CD4-positive, alpha-beta T cell treated with Interleukin-15 for 4 hours (primary cell): ENCODE results near the gene MID2.
"Not testable (repeated sequence)": the region's sequence is repeated elsewhere in the genome, so short reads cannot be mapped to it uniquely, and the experiment has no call there.

Source experiments
- DNase-seq: peaks from one replicate; pipeline ENCODE4 v3.0.0-alpha.2; 2020; ENCODE audit warnings: low spot score

MID2 gene

GRCh38 chrX:107842715-107843400, 17.2 kb downstream of the MID2 start:
- no peak for DNase-seq

DNA sequence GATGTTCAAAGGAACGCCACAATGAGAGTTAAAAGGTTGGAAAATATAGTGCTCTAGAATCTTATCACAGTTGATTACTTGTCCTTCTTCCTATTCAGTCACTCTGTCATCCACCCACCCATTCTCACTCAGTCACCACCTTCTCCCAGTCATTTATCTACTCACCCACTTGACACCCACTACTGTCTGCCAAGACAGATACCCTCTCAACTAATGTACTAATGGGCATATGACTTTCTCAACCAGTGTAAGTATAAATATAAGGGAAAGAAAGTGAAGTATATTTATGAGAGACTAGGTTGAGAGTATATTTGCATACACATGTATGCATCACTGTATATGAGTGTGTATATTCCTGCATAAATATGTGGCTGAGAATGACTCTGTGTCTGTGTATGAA, 20.0 kb downstream of the MID2 start:
- no peak for DNase-seq

DNA sequence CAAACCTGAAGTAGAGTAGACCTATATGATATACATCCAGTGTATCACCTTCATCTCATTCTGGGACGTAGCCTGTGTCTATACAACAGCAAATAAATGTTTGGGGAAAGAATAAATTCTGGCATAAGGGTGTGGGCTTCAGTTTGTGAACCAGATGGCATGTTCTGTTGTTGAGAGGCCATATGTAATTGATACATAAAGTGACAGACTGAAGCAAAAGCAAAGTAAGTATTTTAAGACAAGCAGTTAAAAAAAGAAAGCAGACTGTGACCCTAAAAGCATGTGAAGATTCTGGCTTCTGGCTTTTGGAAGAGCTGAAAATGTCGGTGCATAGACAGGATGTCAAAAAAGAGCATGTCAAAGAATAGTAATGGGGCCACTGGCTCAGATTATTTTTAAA, 22.9 kb downstream of the MID2 start:
- DNase-seq = no peak

DNA sequence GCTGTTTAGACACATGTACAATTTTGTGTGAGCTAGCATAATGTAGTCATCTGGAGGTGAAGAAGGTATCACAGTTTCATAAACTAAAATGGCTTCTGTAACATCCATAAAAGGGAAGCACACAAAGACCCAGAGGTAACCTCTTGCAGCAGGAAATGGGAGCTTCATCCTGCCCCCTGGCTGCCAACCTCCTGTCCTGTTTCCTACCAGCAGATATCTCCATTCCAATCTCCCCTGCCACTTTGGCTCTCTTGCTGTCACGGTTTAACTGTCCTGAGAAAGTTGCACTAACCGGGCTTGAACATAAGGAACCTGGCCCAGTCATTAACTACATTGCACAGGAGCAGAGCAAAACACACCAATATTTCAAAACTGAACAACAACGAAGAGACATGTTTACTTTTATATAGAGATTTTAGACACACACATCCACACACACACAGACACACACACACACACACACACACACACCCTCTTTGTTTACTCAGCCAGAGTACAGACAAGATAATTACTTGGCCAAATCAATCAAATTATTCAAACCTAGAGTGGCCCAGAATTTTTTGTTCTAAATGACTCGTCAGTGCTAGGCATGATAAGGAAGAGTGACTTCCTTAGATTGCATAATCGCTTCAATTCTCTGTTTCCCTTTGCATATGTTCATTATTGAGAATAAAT, 24.2 kb downstream of the MID2 start:
- DNase-seq = no peak

GRCh38 chrX:107850422-107850765, 24.7 kb downstream of the MID2 start:
- no peak for DNase-seq

- no peak for DNase-seq
Observed at GRCh38 chrX:107851215-107851614, 25.5 kb downstream of the MID2 start.

- not testable (repeated sequence) for DNase-seq
Observed at GRCh38 chrX:107851665-107852064, 26.0 kb downstream of the MID2 start.

DNA sequence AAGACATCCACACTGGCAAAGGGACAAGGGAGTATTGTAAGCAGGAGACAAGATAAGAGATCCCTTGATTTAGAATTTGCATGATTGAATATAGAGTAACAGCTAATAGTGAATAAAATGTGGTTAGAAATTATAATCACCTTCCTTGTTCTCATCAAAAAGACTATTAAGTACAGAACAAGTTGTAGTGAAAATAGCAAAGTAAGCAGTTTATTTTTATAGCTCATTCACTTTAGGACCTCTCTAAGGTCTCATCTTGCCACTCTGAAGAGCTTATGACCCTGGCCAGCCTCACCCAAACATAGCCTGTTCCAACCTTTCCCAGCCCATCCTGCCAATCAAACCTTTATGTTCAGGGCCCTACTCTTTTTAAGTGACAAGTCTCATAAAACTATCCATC, 30.6 kb downstream of the MID2 start:
- DNase-seq = no peak

DNA sequence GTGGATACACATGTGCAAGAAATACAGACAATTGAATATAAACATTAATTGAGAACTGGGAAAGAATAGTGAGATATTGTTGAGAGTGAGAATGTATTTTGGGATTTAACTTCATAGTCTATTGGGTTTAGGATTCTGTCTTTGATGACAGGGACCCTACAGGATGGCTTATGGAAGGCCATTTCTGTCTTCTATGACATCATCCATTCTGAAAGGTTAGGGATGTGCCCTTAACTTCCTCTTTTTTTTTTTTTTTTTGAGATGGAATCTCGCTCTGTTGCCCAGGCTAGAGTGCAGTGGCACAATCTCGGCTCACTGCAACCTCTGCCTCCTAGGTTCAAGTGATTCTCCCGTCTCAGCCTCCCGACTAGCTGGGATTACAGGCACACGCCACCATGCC, 31.4 kb downstream of the MID2 start:
- not testable (repeated sequence) for DNase-seq

DNA sequence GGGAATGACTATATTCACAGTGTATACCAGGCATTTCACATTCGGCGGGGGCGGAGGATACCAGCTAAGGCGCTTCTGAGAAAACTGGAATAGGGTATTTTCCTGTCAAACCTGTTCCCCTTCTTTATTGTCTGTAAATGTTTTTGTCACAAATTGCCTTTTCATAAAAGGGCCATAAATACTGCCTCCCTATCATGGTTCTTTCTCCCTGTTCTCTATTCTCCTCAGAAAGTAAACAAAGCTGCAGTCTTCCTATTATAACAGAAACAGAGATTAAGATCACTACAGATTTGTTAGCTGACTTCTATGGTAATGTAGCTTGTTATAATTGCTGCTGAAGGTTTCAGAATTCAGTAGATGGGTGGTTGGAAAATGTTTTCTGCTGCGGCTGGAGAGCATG, 32.2 kb downstream of the MID2 start:
- no peak for DNase-seq

DNA sequence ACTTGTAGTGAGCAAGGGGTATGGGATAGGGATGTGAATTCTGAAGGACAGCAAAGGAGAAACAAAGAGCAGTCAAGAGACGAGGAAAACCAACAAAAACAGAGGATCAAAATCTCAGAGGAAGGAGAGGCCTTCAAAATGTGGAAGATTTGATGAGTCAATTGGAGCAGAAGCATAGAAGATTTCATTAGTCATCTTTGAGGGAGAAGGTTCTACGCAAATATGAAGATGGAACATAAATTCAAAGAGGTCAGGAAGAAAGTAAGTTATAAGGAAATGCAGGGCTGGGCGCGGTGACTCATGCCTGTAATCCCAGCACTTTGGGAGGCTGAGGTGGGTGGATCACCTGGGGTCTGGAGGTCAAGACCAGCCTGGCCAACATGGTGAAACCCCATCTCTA, 35.4 kb downstream of the MID2 start:
- DNase-seq = no peak

GRCh38 chrX:107871136-107871535, 45.5 kb downstream of the MID2 start:
- no peak for DNase-seq

DNA sequence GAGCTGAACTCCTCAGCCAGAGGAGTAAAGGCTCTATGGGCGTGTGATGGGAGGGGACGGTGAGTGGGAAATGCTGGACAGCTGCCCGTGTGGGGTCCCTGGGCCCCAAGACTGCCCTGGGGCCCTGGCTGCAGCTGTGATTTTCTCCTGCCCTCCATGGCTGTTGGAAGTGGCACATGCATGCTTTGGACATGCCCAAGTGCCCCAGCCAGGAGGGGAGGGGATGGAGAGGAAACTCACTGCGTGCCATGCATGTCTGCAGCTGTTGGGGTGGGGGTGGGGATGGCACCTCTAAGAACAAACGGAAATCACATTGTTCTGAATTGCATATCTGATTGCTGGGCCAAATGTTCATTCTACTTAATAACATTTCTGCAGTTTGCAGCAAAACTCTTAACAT, 52.4 kb downstream of the MID2 start:
- DNase-seq = no peak

DNA sequence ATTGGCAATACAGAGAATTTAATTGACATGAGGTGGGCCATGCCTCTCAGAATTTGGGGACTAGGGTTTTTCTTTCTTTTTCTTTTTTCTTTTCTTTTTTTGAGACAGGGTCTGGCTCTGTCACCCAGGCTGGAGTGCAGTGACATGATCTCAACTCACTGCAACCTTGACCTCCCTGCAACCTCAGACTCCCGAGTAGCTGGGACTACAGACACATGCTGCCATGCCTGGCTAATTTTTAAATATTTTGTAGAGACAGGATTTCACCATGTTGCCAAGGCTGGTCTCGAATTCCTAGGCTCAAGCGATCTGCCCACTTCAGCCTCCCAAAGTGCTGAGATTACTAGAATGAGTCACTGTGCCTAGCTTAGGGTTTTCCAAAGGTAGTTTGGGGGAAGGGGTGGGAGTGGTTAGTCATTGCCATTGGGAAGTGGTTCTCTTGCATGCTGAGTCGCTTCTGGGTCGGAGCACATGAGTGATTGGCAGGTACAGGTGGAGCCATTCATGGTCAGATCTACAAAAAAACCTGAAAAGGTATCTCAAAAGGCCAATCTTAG, 54.5 kb downstream of the MID2 start:
- DNase-seq = no peak

DNA sequence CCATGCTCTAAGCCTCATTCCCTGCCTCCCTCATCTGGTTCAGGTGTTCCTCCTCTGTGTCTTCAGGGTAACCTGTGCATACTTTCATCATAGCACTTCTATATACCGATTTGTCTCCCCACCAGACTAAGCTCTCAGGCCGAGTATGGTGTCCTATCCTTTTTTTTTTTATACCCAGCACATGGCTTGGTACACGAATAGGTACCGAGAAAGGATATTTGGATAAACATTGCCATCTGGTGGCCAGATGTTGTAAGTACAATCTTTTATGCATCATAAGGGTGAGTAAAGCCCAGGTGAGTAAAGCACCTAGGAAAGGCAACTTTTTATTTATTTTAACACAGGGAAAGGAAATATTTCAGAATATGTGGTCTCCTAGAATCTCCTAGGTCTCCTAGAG, 68.4 kb downstream of the MID2 start:
- peak; percentile 58 for DNase-seq

- no peak for DNase-seq
Observed at GRCh38 chrX:107902721-107903120, 77.1 kb downstream of the MID2 start.

- DNase-seq = no peak
Observed at GRCh38 chrX:107905366-107905765, 79.7 kb downstream of the MID2 start.

DNA sequence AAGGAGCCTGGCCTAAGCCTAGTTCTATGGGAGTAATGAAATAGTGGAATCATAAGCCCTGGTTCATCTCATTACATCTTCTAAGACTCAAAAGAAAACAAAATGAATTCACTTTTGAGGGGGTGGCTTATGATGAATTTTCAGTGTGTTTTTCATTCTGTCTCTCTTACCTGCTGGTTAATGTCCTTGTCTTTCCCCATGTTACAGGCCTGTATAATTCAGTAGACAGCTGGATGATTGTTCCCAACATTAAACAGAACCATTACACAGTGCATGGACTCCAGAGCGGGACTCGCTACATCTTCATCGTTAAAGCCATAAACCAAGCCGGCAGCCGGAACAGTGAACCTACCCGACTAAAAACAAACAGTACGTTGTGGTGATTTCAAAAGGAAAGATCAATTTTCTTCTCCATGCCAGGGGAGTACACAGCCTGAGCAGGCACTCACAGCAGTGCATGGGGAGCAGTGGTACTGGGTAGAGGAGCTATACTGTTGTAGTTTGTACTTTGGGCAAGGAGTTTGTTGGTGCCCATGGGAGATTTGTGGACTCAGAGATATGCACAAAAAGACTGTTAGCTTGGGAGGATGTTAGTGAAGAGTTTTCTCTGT, 98.6 kb downstream of the MID2 start:
- no peak for DNase-seq

DNA sequence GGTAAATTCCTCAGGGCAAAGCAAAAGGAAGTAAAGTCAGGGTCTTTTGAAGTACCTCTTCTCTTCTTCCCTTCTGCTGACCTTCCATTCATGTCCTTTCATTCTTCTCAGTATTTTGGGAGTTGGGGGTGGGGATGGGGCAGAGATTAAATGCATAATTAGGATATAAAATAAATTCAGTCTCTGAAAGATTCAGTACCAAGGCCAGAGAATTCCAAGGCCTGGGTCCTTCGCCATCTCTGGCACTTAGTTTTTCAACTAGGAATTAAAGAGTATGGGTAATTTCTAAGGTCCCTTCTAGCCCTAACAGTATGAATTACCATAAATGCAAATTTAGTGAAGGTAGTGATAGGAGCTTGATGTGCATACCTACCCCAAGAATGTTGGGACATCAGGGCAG, 108.6 kb downstream of the MID2 start:
- no peak for DNase-seq

DNA sequence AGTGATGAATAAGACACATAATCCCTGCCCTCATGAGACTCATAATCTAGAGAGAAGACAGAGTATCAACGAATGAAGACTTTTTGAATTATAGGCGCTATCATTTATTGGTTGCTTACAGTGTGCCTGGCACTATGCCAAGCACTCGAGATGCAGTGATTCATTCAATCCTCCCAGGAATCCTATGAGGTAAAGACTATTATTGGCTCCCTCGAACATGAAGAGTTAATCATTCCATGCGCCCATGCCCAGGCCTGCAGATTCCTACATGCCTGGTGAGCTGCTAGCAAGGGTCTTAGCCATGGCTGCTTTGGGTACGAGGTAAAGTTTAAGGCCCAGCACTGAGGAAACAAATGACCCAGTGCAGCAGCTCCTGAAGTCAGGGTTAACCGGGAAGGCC, 109.5 kb downstream of the MID2 start:
- no peak for DNase-seq

DNA sequence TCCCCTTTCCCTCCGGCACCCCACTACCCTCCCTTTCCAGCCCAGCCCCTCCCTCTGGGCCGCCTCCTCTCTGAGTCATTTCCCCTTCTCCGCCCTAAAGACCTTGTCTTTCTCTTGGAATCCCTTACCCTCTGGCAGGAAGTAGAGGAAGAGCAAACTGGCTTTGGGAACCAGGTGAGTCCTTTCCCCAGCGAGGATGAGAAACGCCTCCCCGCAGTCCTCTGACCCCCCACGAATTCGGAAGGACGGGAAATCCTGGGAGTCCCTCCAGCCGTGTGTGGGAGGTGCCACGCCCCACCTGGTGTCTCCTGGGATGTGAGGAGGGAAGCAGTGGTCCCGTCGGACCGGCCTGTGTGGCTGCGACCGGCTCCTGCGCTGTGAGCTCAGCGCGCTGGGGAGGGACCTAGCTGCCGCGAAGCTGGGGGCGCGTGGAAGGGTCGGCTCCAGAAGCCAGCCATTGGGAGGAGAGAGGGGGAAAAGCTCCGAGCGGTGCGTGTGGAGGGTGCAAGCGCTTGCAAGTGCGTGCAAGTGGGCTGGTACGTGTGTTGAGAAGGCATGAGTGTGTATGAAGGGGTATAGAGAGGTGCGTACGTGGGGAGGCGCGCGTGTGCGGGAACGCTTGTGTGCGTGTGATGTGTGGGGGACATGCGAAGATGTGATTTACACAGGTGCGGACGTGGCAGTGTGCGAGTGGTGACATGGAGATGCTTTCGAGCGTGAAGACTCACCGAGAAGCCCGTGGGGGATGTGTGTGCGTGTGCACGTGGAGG, 110.2 kb downstream of the MID2 start:
- no peak for DNase-seq

DNA sequence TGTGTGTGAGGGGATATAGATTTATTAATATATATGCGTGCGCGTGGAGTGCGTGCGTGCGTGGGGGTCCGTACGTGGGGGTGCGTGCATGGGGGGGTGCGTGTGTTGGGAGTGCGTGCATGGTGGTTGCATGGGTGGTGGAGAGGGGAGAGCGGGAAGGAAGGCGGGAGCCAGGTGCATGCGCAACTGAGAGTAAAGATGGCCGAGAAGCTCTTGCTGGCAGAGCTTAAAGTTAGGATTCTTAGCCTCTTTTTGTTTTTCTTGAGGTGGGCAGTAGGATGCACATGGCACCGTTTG, 110.7 kb downstream of the MID2 start:
- DNase-seq = no peak

GRCh38 chrX:107940095-107940494, 114.4 kb downstream of the MID2 start:
- DNase-seq = no peak
